H1 (cell line): ENCODE data around the gene CDH22. TPM values are rescaled to one million over a fixed set of nuclear protein-coding genes. Genes with fewer than 3 reads are reported as not detected.

ENCODE experiments used
- CTCF ChIA-PET: fragments of 300-600 bp; sonication (Branson Sonifier 250); formaldehyde crosslinking; loops from one replicate; lab custom pipeline; 2021; ENCODE audit not compliant: partially characterized antibody; lab: Charles Lee
- POLR2A ChIA-PET: fragments of 300-600 bp; sonication (Branson Sonifier 250); formaldehyde crosslinking; loops from one replicate; lab custom pipeline; 2021; ENCODE audit warnings: inconsistent platforms; ENCODE audit not compliant: partially characterized antibody; lab: Charles Lee
- DNase-seq, 2 experiments: peaks; one replicate each; pipeline versions ENCODE4 v3.0.0 to v3.0.0-alpha.2; 2010 to 2022; ENCODE audit warnings: low spot score in 2 of 2, low read depth in 1 of 2, mixed read lengths in 1 of 2
- FAIRE-seq: peaks from 2 replicates; lab custom pipeline; 2011; peaks lifted over from hg19 to GRCh38; lab: Jason Lieb, UNC
- H2AFZ ChIP-seq: 2 replicates; pipeline ENCODE4 v1.8.1; 2012; ENCODE audit warnings: low read length, inconsistent platforms
- H2AK5ac ChIP-seq: 2 replicates; pipeline ENCODE4 v1.6.1; 2013; ENCODE audit warnings: low read depth, low read length
- H2BK120ac ChIP-seq: replicated peaks from 2 replicates; pipeline ENCODE3; 2013; ENCODE audit warnings: low read depth, low read length, inconsistent platforms
- H2BK12ac ChIP-seq: 2 replicates; pipeline ENCODE4 v1.6.1; 2013; ENCODE audit warnings: low read depth, low read length
- H2BK15ac ChIP-seq: 2 replicates; pipeline ENCODE4 v1.6.1; 2013; ENCODE audit warnings: low read length
- H2BK20ac ChIP-seq: 2 replicates; pipeline ENCODE4 v1.6.1; 2013; ENCODE audit warnings: low read length
- H2BK5ac ChIP-seq: 2 replicates; pipeline ENCODE4 v1.6.1; 2013; ENCODE audit warnings: low read depth, low read length
- H3K14ac ChIP-seq: 2 replicates; pipeline ENCODE4 v1.6.1; 2013; ENCODE audit warnings: inconsistent platforms; ENCODE audit not compliant: insufficient read length
- H3K18ac ChIP-seq: 2 replicates; pipeline ENCODE4 v1.6.1; 2013; ENCODE audit warnings: low read length; ENCODE audit errors: extremely low read depth
- H3K23ac ChIP-seq: 2 replicates; pipeline ENCODE4 v1.6.1; 2013; ENCODE audit warnings: inconsistent platforms; ENCODE audit not compliant: insufficient read length
- H3K23me2 ChIP-seq: 2 replicates; pipeline ENCODE4 v1.6.1; 2013; ENCODE audit warnings: low read depth, low read length
- H3K27ac ChIP-seq: 2 replicates; pipeline ENCODE4 v1.6.1; 2011; ENCODE audit warnings: low read depth, low read length, inconsistent platforms
- H3K27me3 ChIP-seq, 4 experiments: replicated peaks in 1 of 4; 1 replicate in 1 of 4; 2 replicates in 3 of 4; pipeline versions ENCODE4 v1.6.1 to v1.8.1; 2011 to 2013; ENCODE audit warnings: low read length in 3 of 4, mild to moderate bottlenecking in 3 of 4, inconsistent platforms in 2 of 4, mixed read lengths in 2 of 4, moderate library complexity in 1 of 4; ENCODE audit not compliant: control insufficient read depth in 3 of 4, insufficient read depth in 3 of 4; ENCODE audit errors: extremely low read depth in 1 of 4
- H3K36me3 ChIP-seq, 4 experiments: 2 replicates each; pipeline versions ENCODE4 v1.6.1 to v1.8.1; 2011 to 2013; ENCODE audit warnings: mild to moderate bottlenecking in 4 of 4, low read length in 3 of 4, moderate library complexity in 2 of 4, control low read depth in 1 of 4, inconsistent platforms in 1 of 4; ENCODE audit not compliant: insufficient read depth in 4 of 4, control insufficient read depth in 2 of 4
- H3K4ac ChIP-seq: replicated peaks from 2 replicates; pipeline ENCODE3; 2013; ENCODE audit warnings: low read length, low read depth, mixed read lengths, inconsistent platforms; ENCODE audit not compliant: insufficient read length
- H3K4me1 ChIP-seq, 4 experiments: replicated peaks in 1 of 4; 1 replicate in 1 of 4; 2 replicates in 3 of 4; pipeline versions ENCODE4 v1.6.1 to v1.8.1; 2011 to 2013; ENCODE audit warnings: low read length in 3 of 4, inconsistent platforms in 2 of 4, mixed read lengths in 1 of 4; ENCODE audit not compliant: insufficient read depth in 4 of 4, control insufficient read depth in 3 of 4
- H3K4me2 ChIP-seq, 2 experiments: 2 replicates each; pipeline versions ENCODE4 v1.6.1 to v1.8.1; 2011 to 2013; ENCODE audit warnings: low read depth in 2 of 2, low read length in 2 of 2, control low read depth in 1 of 2, inconsistent platforms in 1 of 2, mild to moderate bottlenecking in 1 of 2; ENCODE audit not compliant: insufficient read depth in 1 of 2
- H3K4me3 ChIP-seq, 4 experiments: fragments of 200-600, 300-600 bp in 1 of 4; sonication (generic), shearing (Covaris generic), sonication (Bioruptor Twin) in 1 of 4; 2 replicates each; pipeline versions ENCODE4 v1.5.1 to v1.8.1; 2011 to 2016; ENCODE audit warnings: low read length in 4 of 4, low read depth in 3 of 4, control low read depth in 2 of 4, inconsistent platforms in 2 of 4, mild to moderate bottlenecking in 2 of 4, mixed read lengths in 1 of 4, moderate library complexity in 1 of 4; ENCODE audit not compliant: insufficient read depth in 2 of 4; ENCODE audit errors: extremely low read depth in 1 of 4
- H3K56ac ChIP-seq: replicated peaks from 2 replicates; pipeline ENCODE3; 2013; ENCODE audit warnings: low read depth, mild to moderate bottlenecking, mixed read lengths, low read length, inconsistent platforms; ENCODE audit not compliant: insufficient read length
- H3K79me1 ChIP-seq: 2 replicates; pipeline ENCODE4 v1.6.1; 2013; ENCODE audit warnings: low read depth, low read length, control low read depth
- H3K79me2 ChIP-seq, 2 experiments: 2 replicates each; pipeline versions ENCODE4 v1.6.1 to v1.8.1; 2012 to 2013; ENCODE audit warnings: low read length in 2 of 2, mild to moderate bottlenecking in 2 of 2, inconsistent platforms in 1 of 2; ENCODE audit not compliant: insufficient read depth in 2 of 2, control insufficient read depth in 1 of 2
- H3K9ac ChIP-seq, 4 experiments: replicated peaks in 1 of 4; 1 replicate in 1 of 4; 2 replicates in 3 of 4; pipeline versions ENCODE4 v1.6.1 to v1.8.1; 2011 to 2013; ENCODE audit warnings: low read depth in 3 of 4, low read length in 3 of 4, control low read depth in 2 of 4, mild to moderate bottlenecking in 2 of 4, moderate library complexity in 2 of 4, inconsistent platforms in 1 of 4; ENCODE audit errors: extremely low read depth in 1 of 4
- H3K9me3 ChIP-seq, 2 experiments: 2 replicates each; pipeline versions ENCODE4 v1.6.1 to v1.8.1; 2012 to 2013; ENCODE audit warnings: mild to moderate bottlenecking in 2 of 2, moderate library complexity in 2 of 2, control low read depth in 1 of 2, inconsistent platforms in 1 of 2, low read depth in 1 of 2, low read length in 1 of 2, mixed read lengths in 1 of 2; ENCODE audit not compliant: insufficient read depth in 2 of 2
- H4K20me1 ChIP-seq, 2 experiments: replicated peaks in 1 of 2; 2 replicates each; pipeline versions ENCODE3 to v1.8.1; 2011 to 2013; ENCODE audit warnings: inconsistent platforms in 2 of 2, low read length in 2 of 2, mild to moderate bottlenecking in 1 of 2; ENCODE audit not compliant: insufficient read depth in 2 of 2, control insufficient read depth in 1 of 2
- H4K5ac ChIP-seq: 2 replicates; pipeline ENCODE4 v1.6.1; 2013; ENCODE audit warnings: low read length, low read depth, mixed read lengths, inconsistent platforms; ENCODE audit not compliant: insufficient read length
- H4K8ac ChIP-seq: 2 replicates; pipeline ENCODE4 v1.8.0; 2013; ENCODE audit warnings: mild to moderate bottlenecking, moderate library complexity, low read length, inconsistent platforms; ENCODE audit not compliant: insufficient read depth; ENCODE audit errors: extremely low read depth
- H4K91ac ChIP-seq: replicated peaks from 2 replicates; pipeline ENCODE3; 2013; ENCODE audit warnings: low read length, mixed read lengths, inconsistent platforms; ENCODE audit not compliant: insufficient read length
- ASH2L ChIP-seq: fragments of 200-600, 300-600 bp; sonication (generic); IDR thresholded peaks from one replicate; pipeline ENCODE4 v1.7.1; 2017; ENCODE audit warnings: low read length
- BACH1 ChIP-seq: IDR thresholded peaks from 2 replicates; pipeline ENCODE4 v1.6.1; 2012; ENCODE audit warnings: low read length, improper control_type of control experiment
- CHD1 ChIP-seq: IDR thresholded peaks from 2 replicates; pipeline ENCODE4 v1.6.1; 2012; ENCODE audit warnings: low read depth, low read length, improper control_type of control experiment
- CHD2 ChIP-seq: IDR thresholded peaks from 2 replicates; pipeline ENCODE4 v1.6.1; 2012; ENCODE audit warnings: low read length, improper control_type of control experiment
- CREB1 ChIP-seq: IDR thresholded peaks from 2 replicates; pipeline ENCODE4 v1.6.1; 2012; ENCODE audit warnings: inconsistent platforms
- CTBP2 ChIP-seq: IDR thresholded peaks from 2 replicates; pipeline ENCODE4 v1.7.0; 2011; ENCODE audit warnings: borderline replicate concordance, mild to moderate bottlenecking, moderate library complexity, mixed read lengths, low read length; ENCODE audit not compliant: insufficient read depth, insufficient read length
- EZH2 ChIP-seq: fragments of 200-600 bp; sonication (generic); IDR thresholded peaks from 2 replicates; pipeline ENCODE4 v1.7.1; 2012; ENCODE audit warnings: low read depth, mild to moderate bottlenecking, moderate library complexity, low read length, inconsistent platforms; ENCODE audit not compliant: severe bottlenecking
- GABPA ChIP-seq: IDR thresholded peaks from 2 replicates; pipeline ENCODE4 v1.6.1; 2011; ENCODE audit warnings: mild to moderate bottlenecking, low read length, moderate library complexity, borderline replicate concordance; ENCODE audit not compliant: insufficient read depth
- GTF2F1 ChIP-seq: IDR thresholded peaks from 2 replicates; pipeline ENCODE4 v1.6.1; 2012; ENCODE audit warnings: low read depth, low read length, improper control_type of control experiment, borderline replicate concordance
- NANOG ChIP-seq: IDR thresholded peaks from 2 replicates; pipeline ENCODE4 v1.6.1; 2011; ENCODE audit warnings: low read length, low read depth, mild to moderate bottlenecking, inconsistent platforms; ENCODE audit not compliant: insufficient read depth, poor library complexity, severe bottlenecking
- SP4 ChIP-seq: IDR thresholded peaks from 2 replicates; pipeline ENCODE4 v1.6.1; 2012; ENCODE audit warnings: low read length, inconsistent platforms
- SUZ12 ChIP-seq: fragments of 200-600 bp; sonication (generic); IDR thresholded peaks from 2 replicates; pipeline ENCODE4 v1.6.1; 2012; ENCODE audit warnings: mild to moderate bottlenecking, inconsistent platforms, low read length, moderate library complexity, mixed read lengths
- TAF7 ChIP-seq: optimal IDR thresholded peaks from 2 replicates; pipeline ENCODE3; 2011; ENCODE audit warnings: low read depth, mild to moderate bottlenecking, inconsistent platforms, low read length, moderate library complexity, borderline replicate concordance
- WGBS, 2 experiments: shearing (Covaris generic) in 1 of 2; methylation state at CpG; one replicate each; pipeline versions ENCODE4 v1.1.6 to v1.1.7; 2013 to 2015; ENCODE audit warnings: low lambda C conversion rate in 2 of 2, mixed read lengths in 2 of 2, inconsistent platforms in 1 of 2, low coverage in 1 of 2, missing lambda C conversion rate in 1 of 2; ENCODE audit not compliant: insufficient replicate concordance in 2 of 2, insufficient coverage in 1 of 2, insufficient read length in 1 of 2; ENCODE audit errors: extremely low coverage in 1 of 2, missing lambda C conversion rate in 1 of 2; 5-methylcytosine and 5-hydroxymethylcytosine counted together
- polyA plus RNA-seq, 7 experiments: library from polyadenylated mRNA; depleted of rRNA in 3 of 7; stranded (reverse) in 5 of 7; unstranded in 2 of 7; fragments of >200 nt in 5 of 7; fragments of 200-250 nt in 2 of 7; gene quantifications; 1 replicate in 5 of 7; 2 replicates in 1 of 7; 4 replicates in 1 of 7; pipeline versions ENCODE4 v1.2.1 to v1.2.3, GENCODE V29; 2011 to 2013; ENCODE audit warnings: missing spikeins in 2 of 7, mixed read lengths in 2 of 7
- total RNA-seq: library from RNA; stranded (reverse); fragmentation: NEBNext Ultra II Directional; extraction: Animal tissue kit (Norgen Biotek cat#: 25700); gene quantifications from 2 replicates; pipeline ENCODE4 v1.2.1, GENCODE V29; 2021

The CDH22 gene
- total and polyA plus RNA-seq, 2 of the 8 experiments (the other 6 are each of a cell fraction or from before 2014, with no cell fraction given): 0.35 to 0.39 TPM

- CTCF ChIA-PET: interaction anchor here (0.6 to 8.1 kb wide), 54 partner anchors 9 to 312 kb away, joined by 3 to 171 read pairs (median 5); partner anchors contain the start of genes CD40 and CDH22
- TF ChIP-seq TAF7 (no peak), GABPA (no peak), CHD1 (no peak), CREB1 (no peak), EZH2 (no peak), GTF2F1 (no peak), SUZ12 (no peak), NANOG (no peak), CHD2 (no peak), ASH2L (no peak), SP4 (no peak), BACH1 (0 out of 2 replicates have a peak, but pooled peaks have one; percentile 37), CTBP2 (no peak)
Observed at GRCh38 chr20:46132705-46133120, 175.6 kb downstream of the CDH22 start.

More at GRCh38 chr20:46132705-46133120, 175.6 kb downstream of the CDH22 start:
- no peak overlapping the region for H3K18ac ChIP-seq
- no peak overlapping the region for H4K8ac ChIP-seq
- H2BK15ac ChIP-seq: no peak overlapping the region; the same call in 1 of the 2 replicates
- no peak overlapping the region for H3K56ac ChIP-seq
- H3K9ac ChIP-seq: no peak overlapping the region
- no peak overlapping the region for H3K4me3 ChIP-seq
- peaks cover 2 to 3% of the 10 kb centered on the region in 2 experiments for H4K20me1 ChIP-seq
- 41% methylated on average over 7 of the region's 17 CpGs; no CpG with 5 or more reads in 1 of the 2 experiments for WGBS, 2 experiments
- no peaks in the 10 kb centered on the region for H3K23me2 ChIP-seq
- no peak overlapping the region for H3K14ac ChIP-seq
- H3K4me1 ChIP-seq: peaks cover 0 to 4% (median 4%) of the 10 kb centered on the region in 4 experiments; a peak in 6 of 7 replicates
- H3K4ac ChIP-seq: no peak overlapping the region
- H3K4me2 ChIP-seq: no peak overlapping the region
- no peak overlapping the region for H2AFZ ChIP-seq
- DNase-seq: peak in 1 of 2 experiments; percentile 93
- no peak overlapping the region for H4K91ac ChIP-seq
- no peak overlapping the region for H3K23ac ChIP-seq
- no peaks in the 10 kb centered on the region; a peak in 1 of 8 replicates for H3K36me3 ChIP-seq
- no peak overlapping the region for H2BK12ac ChIP-seq
- peak; percentile 55 for FAIRE-seq
- H2BK5ac ChIP-seq: no peak overlapping the region
- no peaks in the 10 kb centered on the region for H3K79me2 ChIP-seq
- H2BK20ac ChIP-seq: no peak overlapping the region
- H3K27me3 ChIP-seq: peaks cover 0 to 4% (median 2%) of the 10 kb centered on the region in 4 experiments; a peak in 4 of 7 replicates
- H4K5ac ChIP-seq: peak overlapping the region; percentile 25
- no peak overlapping the region for H2BK120ac ChIP-seq
- POLR2A ChIA-PET: interaction anchor here (0.8 to 1.5 kb wide), 3 partner anchors 10 to 216 kb away, joined by 4 to 5 read pairs (median 5); no protein-coding TSS in a partner anchor
- H3K27ac ChIP-seq: no peak overlapping the region
- H3K79me1 ChIP-seq: no peaks in the 10 kb centered on the region
- no peaks in the 10 kb centered on the region for H3K9me3 ChIP-seq
- no peak overlapping the region for H2AK5ac ChIP-seq
